ENCODE results near the gene GPC6.

- TF ChIP-seq CTCF (optimal IDR thresholded peaks at IDR 0.05 in 1 of 3, IDR thresholded peaks at IDR 0.05 in 1 of 3, conservative IDR thresholded peaks at IDR 0.05 in 1 of 3; ENCODE audit: extremely low read depth in 1 of 3, insufficient read depth in 2 of 3, low read length in 3 of 3): no peak
- no peak for TF ChIP-seq EZH2 (IDR thresholded peaks at IDR 0.05; ENCODE audit: low read length)
Observed at GRCh38 chr13:94325650-94326049, 1099.0 kb downstream of the GPC6 start.

Measured in keratinocyte (primary cell).